Transverse colon (tissue), 4 donors: ENCODE data around the gene UNCX. TPM values are rescaled to one million over a fixed set of nuclear protein-coding genes. Genes with fewer than 3 reads are reported as not detected.

ENCODE experiments used
- DNase-seq: peaks from one replicate; pipeline ENCODE4 v3.0.0-alpha.2; 2019
- H3K27ac ChIP-seq, 4 donors: fragments of 200-600 bp; sonication (generic); 2 replicates each; pipeline ENCODE4 v1.5.1; 2016 to 2018; ENCODE audit warnings: inconsistent platforms in 4 of 4
- H3K27me3 ChIP-seq: fragments of 200-600 bp; sonication (generic); 2 replicates; pipeline ENCODE4 v1.5.1; 2017; ENCODE audit warnings: inconsistent platforms
- H3K36me3 ChIP-seq, 4 donors: fragments of 200-600 bp; sonication (generic); 2 replicates each; pipeline ENCODE4 v1.5.1; 2017 to 2019; ENCODE audit warnings: inconsistent platforms in 4 of 4
- H3K4me1 ChIP-seq, 4 donors: fragments of 200-600 bp; sonication (generic); 2 replicates each; pipeline ENCODE4 v1.5.1; 2017 to 2020; ENCODE audit warnings: inconsistent platforms in 4 of 4
- H3K4me3 ChIP-seq, 4 donors: fragments of 200-600 bp; sonication (generic); 1 replicate in 1 of 4; 2 replicates in 3 of 4; pipeline versions ENCODE4 v1.5.1 to v1.6.1; 2017 to 2019; ENCODE audit warnings: inconsistent platforms in 4 of 4
- H3K9me3 ChIP-seq, 2 donors: fragments of 200-600 bp; sonication (generic); 2 replicates each; pipeline ENCODE4 v1.5.1; 2017 to 2019; ENCODE audit warnings: inconsistent platforms in 2 of 2
- EP300 ChIP-seq: sonication (generic); formaldehyde crosslinking; IDR thresholded peaks from one replicate; pipeline ENCODE4 v1.6.1; 2017; ENCODE audit warnings: antibody characterized with exemption, low read depth
- POLR2A ChIP-seq: fragments of 450-650 bp; IDR thresholded peaks from one replicate; pipeline ENCODE4 v1.6.1; 2016; ENCODE audit warnings: antibody characterized with exemption, mild to moderate bottlenecking, moderate library complexity
- POLR2AphosphoS5 ChIP-seq, 3 donors: sonication (generic); formaldehyde crosslinking; IDR thresholded peaks; one replicate each; pipeline ENCODE4 v1.6.1; 2016; ENCODE audit warnings: antibody characterized with exemption in 3 of 3
- WGBS, 2 donors: methylation state at CpG; one replicate each; pipeline ENCODE4 v1.1.5; 2018; ENCODE audit warnings: low coverage in 1 of 2; 5-methylcytosine and 5-hydroxymethylcytosine counted together
- in situ Hi-C, 4 donors: fragments of 200-750 bp; cut with MboI; loops; one replicate each; pipeline versions ENCODE4 v1.15.0 to v1.15.1; 2017; ENCODE audit warnings: low sequenced_read_pairs in 3 of 4, low pct_ligation_motif_present in 1 of 4, low pct_unique_long_range_greater_than_20kb in 1 of 4
- intact Hi-C: fragments of 100-400 bp; cut with DNase I; formaldehyde crosslinking; loops from one replicate; pipeline ENCODE4 v1.15.1; 2023; ENCODE audit warnings: low total_unique reads
- total RNA-seq, 4 donors: library from RNA; depleted of rRNA; stranded (reverse); fragments of >200 nt; gene quantifications; one replicate each; pipeline ENCODE4 v1.1.0, GENCODE V29; 2016
- TF ChIP-seq, protein P1 (sequence below), 5 experiments: fragments of 200-600 bp in 3 of 5; fragments of 450-650 bp in 2 of 5; sonication (generic) in 3 of 5; IDR thresholded peaks; 1 replicate in 2 of 5; 2 replicates in 3 of 5; pipeline ENCODE4 v1.5.1; 2016 to 2017; ENCODE audit warnings: antibody characterized with exemption in 5 of 5, inconsistent platforms in 3 of 5, mild to moderate bottlenecking in 2 of 5, moderate library complexity in 1 of 5

The UNCX gene
- total RNA-seq, 4 donors from 2014 or later: not detected

DNA sequence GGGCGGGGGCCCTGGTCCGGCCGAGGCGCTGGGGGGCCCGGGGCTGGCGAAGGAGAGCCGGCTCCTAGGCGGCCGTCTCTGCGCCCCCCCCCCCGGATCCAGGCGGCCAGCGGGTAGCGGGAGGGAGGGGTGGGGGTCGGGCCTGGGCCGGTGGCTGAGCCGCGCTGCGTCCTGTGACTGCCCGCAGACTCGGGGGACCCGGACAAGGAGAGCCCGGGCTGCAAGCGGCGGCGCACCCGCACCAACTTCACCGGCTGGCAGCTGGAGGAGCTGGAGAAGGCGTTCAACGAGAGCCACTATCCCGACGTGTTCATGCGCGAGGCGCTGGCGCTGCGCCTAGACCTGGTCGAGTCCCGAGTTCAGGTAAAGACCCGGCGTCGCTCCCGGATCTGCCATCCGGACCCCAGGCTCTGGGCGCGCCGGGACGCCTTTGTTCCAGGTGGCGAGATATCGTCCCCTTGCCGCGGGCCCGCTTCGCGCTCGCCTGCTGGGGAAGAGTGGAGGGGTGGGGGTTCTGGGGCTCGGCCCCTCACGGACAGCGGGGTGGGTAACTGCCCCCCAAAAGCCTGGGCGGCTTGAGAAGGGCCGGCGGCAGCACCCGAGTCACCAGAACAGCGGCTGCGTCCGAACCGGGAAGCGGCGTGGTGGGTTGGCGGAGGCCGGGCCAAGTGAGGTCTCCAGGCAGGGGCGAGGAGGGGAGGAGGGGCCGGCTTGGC lies 819 bp downstream of the UNCX start:
- H3K4me3 ChIP-seq: no peak overlapping the region
- in situ Hi-C loops (no loop called here), intact Hi-C loops (loop anchor here (10.0 kb wide), 1 partner anchor 181 kb away; no protein-coding TSS in a partner anchor)
- peaks cover 97% of the 10 kb centered on the region for H3K27me3 ChIP-seq
- peaks cover 0 to 15% (median 8%) of the 10 kb centered on the region in 4 donors for H3K4me1 ChIP-seq
- WGBS, 2 donors: 19% methylated on average over 42 of the region's 73 CpGs; no CpG with 5 or more reads in 1 of the 2 donors
- TF ChIP-seq POLR2A: no peak
- no peak for TF ChIP-seq POLR2AphosphoS5 (IDR thresholded peaks at IDR 0.05)
- no peak for TF ChIP-seq EP300
- TF ChIP-seq, protein P1, sequence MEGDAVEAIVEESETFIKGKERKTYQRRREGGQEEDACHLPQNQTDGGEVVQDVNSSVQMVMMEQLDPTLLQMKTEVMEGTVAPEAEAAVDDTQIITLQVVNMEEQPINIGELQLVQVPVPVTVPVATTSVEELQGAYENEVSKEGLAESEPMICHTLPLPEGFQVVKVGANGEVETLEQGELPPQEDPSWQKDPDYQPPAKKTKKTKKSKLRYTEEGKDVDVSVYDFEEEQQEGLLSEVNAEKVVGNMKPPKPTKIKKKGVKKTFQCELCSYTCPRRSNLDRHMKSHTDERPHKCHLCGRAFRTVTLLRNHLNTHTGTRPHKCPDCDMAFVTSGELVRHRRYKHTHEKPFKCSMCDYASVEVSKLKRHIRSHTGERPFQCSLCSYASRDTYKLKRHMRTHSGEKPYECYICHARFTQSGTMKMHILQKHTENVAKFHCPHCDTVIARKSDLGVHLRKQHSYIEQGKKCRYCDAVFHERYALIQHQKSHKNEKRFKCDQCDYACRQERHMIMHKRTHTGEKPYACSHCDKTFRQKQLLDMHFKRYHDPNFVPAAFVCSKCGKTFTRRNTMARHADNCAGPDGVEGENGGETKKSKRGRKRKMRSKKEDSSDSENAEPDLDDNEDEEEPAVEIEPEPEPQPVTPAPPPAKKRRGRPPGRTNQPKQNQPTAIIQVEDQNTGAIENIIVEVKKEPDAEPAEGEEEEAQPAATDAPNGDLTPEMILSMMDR (IDR thresholded peaks at IDR 0.05): no peak
- H3K27ac ChIP-seq: no peak overlapping the region
- no peak for DNase-seq
- H3K36me3 ChIP-seq: no peaks in the 10 kb centered on the region
- H3K9me3 ChIP-seq: no peaks in the 10 kb centered on the region

DNA sequence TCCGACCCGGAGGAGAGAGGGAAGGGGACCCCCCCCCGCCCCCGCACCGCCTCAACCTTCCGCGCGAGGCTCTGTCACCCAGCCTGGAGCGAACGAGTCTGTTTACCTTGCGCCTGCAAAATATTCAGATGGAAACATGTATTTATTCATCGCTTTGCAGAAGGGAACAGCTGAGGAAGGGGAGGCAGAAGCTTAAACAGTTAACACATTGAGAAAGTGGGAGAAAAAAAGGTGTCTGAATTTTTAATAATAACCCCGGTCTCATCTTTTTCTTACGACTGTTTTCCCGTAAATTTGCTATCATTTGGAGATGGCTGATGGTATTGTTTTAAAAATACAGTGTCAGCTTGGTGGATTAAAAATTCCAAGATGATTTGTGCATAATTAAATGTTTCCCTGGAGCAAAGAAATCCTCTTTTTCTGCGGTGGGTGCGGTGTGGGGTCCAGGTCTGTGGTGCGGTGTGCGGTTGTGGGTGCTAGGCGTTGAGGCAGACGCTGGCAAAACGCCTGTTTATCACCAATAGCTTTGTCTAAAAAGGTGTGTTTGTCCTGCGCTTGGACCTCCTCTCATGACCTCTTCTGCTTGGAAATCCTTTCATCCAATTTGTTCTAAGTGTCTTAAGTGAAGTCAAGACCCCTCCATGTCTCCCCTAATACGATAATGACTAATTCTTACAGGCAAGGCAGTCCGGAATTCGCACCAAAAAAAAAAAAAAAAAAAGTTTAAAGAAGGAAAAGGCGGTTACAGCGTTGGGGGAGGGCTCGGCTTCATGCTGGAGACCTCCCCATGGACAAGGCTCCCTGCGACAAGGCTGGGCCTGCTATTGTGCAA lies 1.6 kb downstream of the UNCX start:
- no peaks in the 10 kb centered on the region for H3K36me3 ChIP-seq
- H3K27ac ChIP-seq: no peak overlapping the region
- TF ChIP-seq POLR2AphosphoS5 (IDR thresholded peaks at IDR 0.05): no peak
- TF ChIP-seq EP300: no peak
- TF ChIP-seq POLR2A: no peak
- TF ChIP-seq, protein P1 (IDR thresholded peaks at IDR 0.05): no peak
- in situ Hi-C loops: no loop called here
- intact Hi-C loops: loop anchor here (10.0 kb wide), 1 partner anchor 181 kb away; no protein-coding TSS in a partner anchor
- peaks cover 97% of the 10 kb centered on the region for H3K27me3 ChIP-seq
- H3K4me1 ChIP-seq: peaks cover 0 to 15% (median 8%) of the 10 kb centered on the region in 4 donors
- no peak for DNase-seq
- no peak overlapping the region for H3K4me3 ChIP-seq
- 13 to 19% methylated on average over 17 to 26 of the region's 30 CpGs for WGBS, 2 donors
- H3K9me3 ChIP-seq: no peaks in the 10 kb centered on the region

DNA sequence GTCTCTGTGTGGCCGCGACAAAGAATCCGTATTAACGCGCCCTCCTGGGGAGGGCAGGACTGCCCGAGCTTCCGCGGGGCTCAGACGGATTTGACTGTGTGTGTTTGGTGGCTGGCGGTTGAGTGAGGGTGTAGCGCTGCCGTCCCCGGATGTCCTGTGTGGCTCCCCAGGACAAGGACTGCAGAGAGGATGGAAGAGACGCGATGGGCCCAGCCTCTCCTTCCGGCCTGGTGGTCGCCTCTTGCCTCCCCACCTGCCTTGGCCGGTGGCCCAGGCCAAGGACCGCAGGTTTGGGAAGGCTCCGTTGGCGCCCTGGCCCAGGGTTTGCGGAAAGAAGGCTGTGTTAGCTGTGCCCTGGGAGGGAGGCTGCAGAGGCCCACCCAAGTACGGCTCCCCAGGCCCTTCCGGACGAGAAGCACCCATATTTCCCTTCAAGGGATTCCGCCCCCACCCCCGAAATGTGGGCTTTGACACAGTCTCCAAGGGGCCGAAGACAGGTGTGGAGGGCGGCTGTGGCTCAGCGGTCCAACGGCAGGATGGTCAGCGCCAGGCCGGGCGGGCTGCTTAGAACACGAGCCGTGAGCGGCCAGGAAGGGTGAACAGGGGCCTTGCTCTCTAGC lies 2.3 kb downstream of the UNCX start:
- in situ Hi-C loops (no loop called here), intact Hi-C loops (loop anchor here (10.0 kb wide), 1 partner anchor 180 kb away; no protein-coding TSS in a partner anchor)
- WGBS, 2 donors: 17% methylated on average over 31 of the region's 37 CpGs; no CpG with 5 or more reads in 1 of the 2 donors
- H3K4me3 ChIP-seq: no peak overlapping the region
- no peak for DNase-seq
- peaks cover 0 to 15% (median 8%) of the 10 kb centered on the region in 4 donors for H3K4me1 ChIP-seq
- no peak overlapping the region for H3K27ac ChIP-seq
- no peaks in the 10 kb centered on the region for H3K36me3 ChIP-seq
- no peaks in the 10 kb centered on the region for H3K9me3 ChIP-seq
- H3K27me3 ChIP-seq: peaks cover 97% of the 10 kb centered on the region
- TF ChIP-seq POLR2AphosphoS5 (IDR thresholded peaks at IDR 0.05): no peak
- TF ChIP-seq, protein P1 (IDR thresholded peaks at IDR 0.05): no peak
